HL-60 (cell line): Measurements from ENCODE around the gene MRPL48.

ENCODE experiments used
- CTCF ChIP-seq: IDR thresholded peaks from one replicate; pipeline ENCODE4 v1.5.1; 2011; ENCODE audit warnings: low read length, control low read depth, inconsistent platforms; ENCODE audit not compliant: insufficient read depth
- POLR2AphosphoS5 ChIP-seq: IDR thresholded peaks from 2 replicates; pipeline ENCODE4 v1.6.1; 2012; ENCODE audit warnings: low read depth
- REST ChIP-seq: IDR thresholded peaks from 2 replicates; pipeline ENCODE4 v1.6.1; 2012; ENCODE audit warnings: low read depth; ENCODE audit not compliant: insufficient replicate concordance
- SPI1 ChIP-seq: IDR thresholded peaks from 2 replicates; pipeline ENCODE4 v1.6.1; 2012; ENCODE audit warnings: low read depth, mild to moderate bottlenecking, borderline replicate concordance

DNA sequence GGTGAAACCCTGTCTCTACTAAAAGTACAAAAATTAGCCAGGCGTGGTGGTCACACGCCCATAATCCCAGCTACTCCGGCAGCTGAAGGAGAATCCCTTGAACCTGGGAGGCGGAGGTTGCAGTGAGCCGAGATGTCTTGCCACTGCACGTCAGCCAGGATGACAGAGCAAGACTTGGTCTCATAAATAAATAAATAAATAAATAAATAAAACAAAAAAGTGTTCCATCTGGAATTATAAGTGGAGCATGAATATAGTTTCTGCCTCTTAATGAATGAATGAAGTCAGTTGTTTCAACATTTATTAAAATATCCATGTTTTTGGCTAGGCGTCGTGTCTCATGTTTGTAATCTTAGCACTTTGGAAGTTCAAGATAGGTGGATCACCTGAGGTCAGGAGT lies 27.1 kb downstream of the MRPL48 start:
- no peak for TF ChIP-seq CTCF
- no peak for TF ChIP-seq REST
- TF ChIP-seq SPI1: no peak
- no peak for TF ChIP-seq POLR2AphosphoS5
